MM.1S (cell line): ENCODE data around the gene GPX4.

Experiments
- DNase-seq: peaks from one replicate; pipeline ENCODE4 v3.0.0-alpha.2; 2015
- H2AFZ ChIP-seq: fragments of 300-600 bp; sonication (generic); 2 replicates; pipeline ENCODE4 v1.6.0; 2016; ENCODE audit warnings: antibody characterized with exemption, low read length
- H3F3A ChIP-seq: fragments of 300-600 bp; sonication (generic); 2 replicates; pipeline ENCODE4 v1.6.1; 2016; ENCODE audit warnings: mild to moderate bottlenecking, antibody characterized with exemption, low read length, moderate library complexity, mixed read lengths; ENCODE audit not compliant: insufficient read depth
- H3K27ac ChIP-seq: fragments of 300-600 bp; sonication (generic); 2 replicates; pipeline ENCODE4 v1.5.1; 2016; ENCODE audit warnings: mild to moderate bottlenecking, low read length
- H3K27me3 ChIP-seq: fragments of 300-600 bp; sonication (generic); replicated peaks from 2 replicates; pipeline ENCODE4 v1.6.0; 2016; ENCODE audit warnings: low read length; ENCODE audit not compliant: insufficient read depth
- H3K36me3 ChIP-seq: fragments of 300-600 bp; sonication (generic); replicated peaks from 2 replicates; pipeline ENCODE4 v1.6.1; 2016; ENCODE audit warnings: mild to moderate bottlenecking, low read length, mixed read lengths; ENCODE audit not compliant: insufficient read depth
- H3K4me1 ChIP-seq: fragments of 300-600 bp; sonication (generic); 2 replicates; pipeline ENCODE4 v1.6.1; 2016; ENCODE audit warnings: low read length, mixed read lengths
- H3K4me2 ChIP-seq: fragments of 300-600 bp; sonication (generic); 2 replicates; pipeline ENCODE4 v1.6.0; 2016; ENCODE audit warnings: low read depth, low read length
- H3K4me3 ChIP-seq: fragments of 300-600 bp; sonication (generic); 2 replicates; pipeline ENCODE4 v1.5.1; 2016; ENCODE audit warnings: low read length, mixed read lengths
- H3K79me2 ChIP-seq: fragments of 300-600 bp; sonication (generic); 2 replicates; pipeline ENCODE4 v1.6.1; 2016; ENCODE audit warnings: mixed run types, low read length, mixed read lengths
- H3K9ac ChIP-seq: fragments of 300-600 bp; sonication (generic); 2 replicates; pipeline ENCODE4 v1.6.1; 2016; ENCODE audit warnings: low read length, mixed read lengths
- H3K9me2 ChIP-seq: fragments of 300-600 bp; sonication (generic); replicated peaks from 2 replicates; pipeline ENCODE4 v1.6.1; 2016; ENCODE audit warnings: mild to moderate bottlenecking, low read length, mixed read lengths; ENCODE audit not compliant: insufficient read depth
- H3K9me3 ChIP-seq: fragments of 300-600 bp; sonication (generic); replicated peaks from 2 replicates; pipeline ENCODE4 v1.6.1; 2016; ENCODE audit warnings: mild to moderate bottlenecking, low read length, mixed read lengths; ENCODE audit not compliant: insufficient read depth
- H4K20me1 ChIP-seq: fragments of 300-600 bp; sonication (generic); 2 replicates; pipeline ENCODE4 v1.6.1; 2016; ENCODE audit warnings: mild to moderate bottlenecking, low read length, moderate library complexity, mixed read lengths; ENCODE audit not compliant: insufficient read depth
- CTCF ChIP-seq: fragments of 300-600 bp; sonication (generic); IDR thresholded peaks from 2 replicates; pipeline ENCODE4 v1.5.1; 2016; ENCODE audit warnings: antibody characterized with exemption, low read length, mixed read lengths
- EZH2 ChIP-seq: fragments of 300-600 bp; sonication (generic); optimal IDR thresholded peaks from 2 replicates; pipeline ENCODE3; 2017; ENCODE audit warnings: low read depth, mild to moderate bottlenecking, antibody characterized with exemption, low read length, mixed read lengths
- EZH2phosphoT487 ChIP-seq: fragments of 300-600 bp; sonication (generic); IDR thresholded peaks from 2 replicates; pipeline ENCODE4 v1.6.1; 2018; ENCODE audit warnings: antibody characterized with exemption, low read length

Gene GPX4

DNA sequence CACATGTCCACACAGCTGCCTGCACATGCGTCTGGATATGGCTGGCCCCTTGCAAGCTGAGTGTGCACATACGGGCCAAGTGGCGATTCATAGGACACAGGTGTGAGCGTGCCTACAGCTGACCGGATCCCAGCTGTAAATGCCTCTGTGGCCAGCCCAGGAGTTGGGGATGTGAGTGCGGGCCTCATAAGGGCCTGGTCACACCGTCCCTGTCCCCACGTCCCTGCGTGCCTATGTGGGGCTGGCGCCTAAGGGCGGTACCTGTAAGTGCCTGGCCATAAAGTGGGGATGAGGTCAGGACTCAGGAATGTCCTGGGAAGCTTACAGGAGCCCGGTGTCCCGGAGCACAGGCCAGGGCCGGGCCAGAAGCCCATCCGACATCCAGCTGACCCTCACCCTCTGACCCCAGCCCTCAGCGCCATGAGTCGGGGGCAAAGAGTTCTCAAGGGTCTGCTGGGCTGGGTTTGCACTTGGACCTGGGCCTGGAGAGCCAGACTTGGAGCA lies 38.1 kb upstream of the GPX4 start:
- H3K4me1 ChIP-seq = peaks cover 22% of the 10 kb centered on the region
- TF ChIP-seq CTCF (no peak), EZH2 (no peak), EZH2phosphoT487 (no peak)
- H3K27ac ChIP-seq = no peak overlapping the region
- 0 out of 2 replicates have a peak, but pooled peaks cover 1% of the 10 kb centered on the region for H3K36me3 ChIP-seq
- no peaks in the 10 kb centered on the region for H3K27me3 ChIP-seq
- no peak overlapping the region for H3K4me2 ChIP-seq
- H3K9ac ChIP-seq = no peak overlapping the region
- peaks cover 41% of the 10 kb centered on the region for H3K79me2 ChIP-seq
- no peaks in the 10 kb centered on the region for H4K20me1 ChIP-seq
- H3K9me3 ChIP-seq = no peaks in the 10 kb centered on the region
- no peak for DNase-seq
- no peak overlapping the region for H3K4me3 ChIP-seq
- peaks cover 60% of the 10 kb centered on the region for H3F3A ChIP-seq
- no peak overlapping the region for H2AFZ ChIP-seq
- no peaks in the 10 kb centered on the region for H3K9me2 ChIP-seq

GRCh38 chr19:1066251-1066747 lies 37.5 kb upstream of the GPX4 start:
- H3K9ac ChIP-seq = peak overlapping the region; percentile 83
- H2AFZ ChIP-seq = peak overlapping the region; percentile 58; the same call in 1 of the 2 replicates
- peak overlapping the region; percentile 98 for H3K4me3 ChIP-seq
- peak overlapping the region; percentile 99 for H3K4me2 ChIP-seq
- no peak for DNase-seq
- no peak overlapping the region for H3K27ac ChIP-seq
- no peaks in the 10 kb centered on the region for H4K20me1 ChIP-seq
- no peaks in the 10 kb centered on the region for H3K9me3 ChIP-seq
- H3F3A ChIP-seq = peaks cover 60% of the 10 kb centered on the region
- TF ChIP-seq EZH2phosphoT487 (no peak), EZH2 (no peak)
- H3K36me3 ChIP-seq = 0 out of 2 replicates have a peak, but pooled peaks cover 4% of the 10 kb centered on the region
- H3K79me2 ChIP-seq = peaks cover 46% of the 10 kb centered on the region
- peaks cover 22% of the 10 kb centered on the region for H3K4me1 ChIP-seq
- H3K27me3 ChIP-seq = no peaks in the 10 kb centered on the region
- no peaks in the 10 kb centered on the region for H3K9me2 ChIP-seq

GRCh38 chr19:1066748-1067340 lies 37.0 kb upstream of the GPX4 start, which contains the start of gene ARHGAP45:
TSS of gene ARHGAP45 (plus strand) at chr19:1067167. CDS start at chr19:1067406, 239 bp downstream.
- peak within 1 kb of the TSS; percentile 80 for H3K27ac ChIP-seq
- H3K9me2 ChIP-seq = no peaks in the 10 kb centered on the region
- peak; percentile 89 for DNase-seq
- H3K9ac ChIP-seq = peak within 1 kb of the TSS; percentile 83
- no peaks in the 10 kb centered on the region for H3K9me3 ChIP-seq
- H3K79me2 ChIP-seq = peaks cover 50% of the 10 kb centered on the region
- H3K36me3 ChIP-seq = 0 out of 2 replicates have a peak, but pooled peaks cover 4% of the 10 kb centered on the region
- H3F3A ChIP-seq = peaks cover 61% of the 10 kb centered on the region
- peaks cover 22% of the 10 kb centered on the region for H3K4me1 ChIP-seq
- H3K27me3 ChIP-seq = no peaks in the 10 kb centered on the region
- peak within 1 kb of the TSS; percentile 58 for H2AFZ ChIP-seq
- no peak for TF ChIP-seq EZH2
- no peak for TF ChIP-seq EZH2phosphoT487
- no peak for TF ChIP-seq CTCF
- no peaks in the 10 kb centered on the region for H4K20me1 ChIP-seq
- peak within 1 kb of the TSS; percentile 99 for H3K4me2 ChIP-seq
- H3K4me3 ChIP-seq = peak within 1 kb of the TSS; percentile 98
